ENCODE results near the gene PITX3. TPM values are rescaled to one million over a fixed set of nuclear protein-coding genes. Genes with fewer than 3 reads are reported as not detected.

The PITX3 gene
- polyA plus RNA-seq, 1 experiment: not detected

- DNase-seq (ENCODE audit: low read depth): no peak
- H3K27me3 ChIP-seq (ENCODE audit: control insufficient read depth, insufficient read depth, low read length): no peaks in the 10 kb centered on the region
These were observed 27.7 kb upstream of the PITX3 start for GRCh38 chr10:102269017-102269416.

GRCh38 chr10:102268375-102268888, 27.1 kb upstream of the PITX3 start:
- DNase-seq (ENCODE audit: low read depth): no peak
- no peak overlapping the region for H3K4me3 ChIP-seq (ENCODE audit: low read depth, low read length)
- no peaks in the 10 kb centered on the region for H3K36me3 ChIP-seq (ENCODE audit: control insufficient read depth, insufficient read depth, low read length)
- ChIA-PET POLR2A (no interaction called here), CTCF (interaction anchor here (1.0 to 1.6 kb wide), 3 partner anchors 10 to 37 kb away, joined by 3 to 4 read pairs (median 4); no protein-coding TSS in a partner anchor)
- no peak for TF ChIP-seq CTCF (IDR thresholded peaks at IDR 0.05; ENCODE audit: insufficient read depth, low read depth, low read length)
- H3K27me3 ChIP-seq (ENCODE audit: control insufficient read depth, insufficient read depth, low read length): no peaks in the 10 kb centered on the region

More at GRCh38 chr10:102269017-102269416, 27.7 kb upstream of the PITX3 start:
- no peaks in the 10 kb centered on the region for H3K36me3 ChIP-seq (ENCODE audit: control insufficient read depth, insufficient read depth, low read length)
- POLR2A ChIA-PET: interaction anchor here (0.7 kb wide), 1 partner anchor 83 kb away, joined by 3 read pairs; no protein-coding TSS in a partner anchor
- H3K4me3 ChIP-seq (ENCODE audit: low read depth, low read length): no peak overlapping the region
- no peak for TF ChIP-seq CTCF (IDR thresholded peaks at IDR 0.05; ENCODE audit: insufficient read depth, low read depth, low read length)
- CTCF ChIA-PET: interaction anchor here (1.4 kb wide), 1 partner anchor 38 kb away, joined by 3 read pairs; no protein-coding TSS in a partner anchor

GRCh38 chr10:102267748-102268147, 26.4 kb upstream of the PITX3 start:
- ChIA-PET POLR2A (interaction anchor here (0.6 kb wide), 2 partner anchors 65 to 1125 kb away, joined by 3 to 10 read pairs; no protein-coding TSS in a partner anchor), CTCF (interaction anchor here (1.0 to 1.6 kb wide), 2 partner anchors 10 to 27 kb away, joined by 4 read pairs; no protein-coding TSS in a partner anchor)
- H3K27me3 ChIP-seq (ENCODE audit: control insufficient read depth, insufficient read depth, low read length): no peaks in the 10 kb centered on the region
- no peak for TF ChIP-seq CTCF (IDR thresholded peaks at IDR 0.05; ENCODE audit: insufficient read depth, low read depth, low read length)
- H3K36me3 ChIP-seq (ENCODE audit: control insufficient read depth, insufficient read depth, low read length): no peaks in the 10 kb centered on the region
- no peak for DNase-seq (ENCODE audit: low read depth)
- no peak overlapping the region for H3K4me3 ChIP-seq (ENCODE audit: low read depth, low read length)

- POLR2A ChIA-PET: no interaction called here
- no peak for TF ChIP-seq CTCF (IDR thresholded peaks at IDR 0.05; ENCODE audit: insufficient read depth, low read depth, low read length)
- no peak overlapping the region for H3K4me3 ChIP-seq (ENCODE audit: low read depth, low read length)
- DNase-seq (ENCODE audit: low read depth): no peak
- CTCF ChIA-PET: interaction anchor here (1.0 to 1.9 kb wide), 5 partner anchors 11 to 137 kb away, joined by 3 to 8 read pairs (median 4); no protein-coding TSS in a partner anchor
- H3K27me3 ChIP-seq (ENCODE audit: control insufficient read depth, insufficient read depth, low read length): no peaks in the 10 kb centered on the region
- peaks cover 1% of the 10 kb centered on the region; the same call in 1 of the 2 replicates for H3K36me3 ChIP-seq (ENCODE audit: control insufficient read depth, insufficient read depth, low read length)
These were observed 25.4 kb upstream of the PITX3 start for GRCh38 chr10:102266670-102267069.

GRCh38 chr10:102264371-102264770, 23.1 kb upstream of the PITX3 start:
- POLR2A ChIA-PET: no interaction called here
- no peaks in the 10 kb centered on the region for H3K27me3 ChIP-seq (ENCODE audit: control insufficient read depth, insufficient read depth, low read length)
- no peak for DNase-seq (ENCODE audit: low read depth)
- no peak for TF ChIP-seq CTCF (IDR thresholded peaks at IDR 0.05; ENCODE audit: insufficient read depth, low read depth, low read length)
- H3K36me3 ChIP-seq (ENCODE audit: control insufficient read depth, insufficient read depth, low read length): peaks cover 3% of the 10 kb centered on the region; the same call in 1 of the 2 replicates
- H3K4me3 ChIP-seq (ENCODE audit: low read depth, low read length): no peak overlapping the region
- CTCF ChIA-PET: interaction anchor here (0.6 to 0.7 kb wide), 2 partner anchors 15 to 34 kb away, joined by 3 read pairs; no protein-coding TSS in a partner anchor

Data from BJ (cell line).